Activated naive CD4-positive, alpha-beta T cell treated with anti-CD3 and anti-CD28 coated beads, Interleukin-2, amount 50 U/mL, for 24 hours (primary cell): ENCODE data around the gene ST3GAL3.

Experiments
- H3K27ac Mint-ChIP-seq: one replicate; pipeline ENCODE4 v1.8.0; 2021; ENCODE audit warnings: mild to moderate bottlenecking, mixed read lengths
- H3K27me3 Mint-ChIP-seq: one replicate; pipeline ENCODE4 v1.8.0; 2021; ENCODE audit warnings: mixed read lengths
- H3K36me3 Mint-ChIP-seq: one replicate; pipeline ENCODE4 v1.8.0; 2021; ENCODE audit warnings: mixed read lengths
- H3K4me1 Mint-ChIP-seq: one replicate; pipeline ENCODE4 v1.8.0; 2021; ENCODE audit warnings: mixed read lengths
- H3K4me3 Mint-ChIP-seq: one replicate; pipeline ENCODE4 v1.8.0; 2021; ENCODE audit warnings: mild to moderate bottlenecking, mixed read lengths
- H3K9me3 Mint-ChIP-seq: one replicate; pipeline ENCODE4 v1.8.0; 2021; ENCODE audit warnings: mixed read lengths

Gene ST3GAL3

DNA sequence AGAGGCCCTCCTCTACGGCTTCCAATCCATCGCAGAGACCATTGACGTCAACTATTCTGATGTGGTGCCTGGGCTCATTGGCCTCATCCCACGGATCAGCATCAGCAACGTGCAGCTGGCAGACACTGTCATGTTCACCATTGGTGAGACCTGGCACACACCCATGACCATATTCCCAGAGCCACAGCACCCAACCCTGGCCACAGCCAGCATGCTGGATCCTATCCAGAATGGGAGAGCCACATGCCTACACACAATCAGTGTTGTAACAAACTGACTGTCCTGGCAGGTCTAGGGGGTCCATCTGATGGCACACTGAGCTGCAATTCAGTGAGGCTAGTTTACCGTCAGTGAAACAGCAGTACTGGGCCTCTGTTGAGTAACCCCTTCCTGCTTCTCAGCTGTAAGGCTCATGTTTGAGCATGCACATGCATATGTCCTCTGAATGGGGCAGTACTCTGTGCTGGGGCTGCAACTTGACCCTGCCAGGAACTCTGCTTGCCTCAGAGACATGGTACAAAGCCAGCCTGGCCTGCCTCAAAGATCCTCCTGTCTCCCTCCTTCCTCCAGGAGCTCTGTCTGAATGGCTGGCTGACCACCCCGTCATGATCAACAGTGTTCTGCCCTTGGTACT is 250.2 kb downstream of the ST3GAL3 start:
- H3K4me1 Mint-ChIP-seq = no peaks in the 10 kb centered on the region
- no peaks in the 10 kb centered on the region for H3K9me3 Mint-ChIP-seq
- H3K27ac Mint-ChIP-seq = no peak overlapping the region
- H3K4me3 Mint-ChIP-seq = no peak overlapping the region
- H3K36me3 Mint-ChIP-seq = peaks cover 14% of the 10 kb centered on the region
- no peaks in the 10 kb centered on the region for H3K27me3 Mint-ChIP-seq

DNA sequence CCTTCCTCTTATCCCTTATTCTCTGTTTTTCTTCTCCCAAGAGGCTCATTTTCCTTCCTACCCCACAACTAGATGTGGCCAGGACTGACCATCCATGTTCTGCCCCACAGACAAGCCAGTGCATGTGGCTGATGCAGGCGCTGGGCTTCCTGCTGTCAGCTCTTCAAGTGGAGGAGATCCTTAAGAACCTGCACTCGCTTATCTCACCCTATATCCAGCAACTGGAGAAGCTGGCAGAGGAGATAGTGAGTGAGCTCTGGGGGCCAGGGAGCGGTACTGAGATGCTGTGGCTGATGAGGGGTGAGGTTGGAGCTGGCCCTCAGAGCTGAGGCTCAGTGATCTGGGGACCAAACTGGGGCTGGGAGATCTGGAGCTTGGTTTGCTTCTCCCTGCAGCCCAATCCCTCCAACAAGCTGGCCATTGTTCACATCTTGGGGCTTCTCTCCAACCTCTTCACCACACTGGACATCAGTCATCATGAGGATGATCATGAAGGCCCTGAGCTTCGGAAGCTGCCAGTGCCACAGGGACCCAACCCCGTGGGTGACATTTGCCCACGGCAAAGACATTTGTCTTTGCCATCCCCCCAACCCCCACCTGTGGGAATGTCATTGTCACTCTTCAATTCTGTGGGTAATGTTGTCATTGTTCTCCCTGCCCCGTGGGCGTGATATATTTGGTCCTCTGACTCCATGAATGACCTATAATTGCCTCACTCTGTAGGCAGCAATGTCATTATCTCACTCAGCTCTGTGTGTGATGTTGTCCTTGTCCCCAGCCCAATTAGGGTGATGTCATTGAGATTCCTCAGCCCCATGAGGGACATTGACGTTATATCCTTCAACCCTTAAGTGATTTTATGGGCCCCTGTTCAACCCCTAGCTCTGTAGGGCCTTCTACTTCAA is 251.3 kb downstream of the ST3GAL3 start:
- H3K27me3 Mint-ChIP-seq = no peaks in the 10 kb centered on the region
- no peaks in the 10 kb centered on the region for H3K4me1 Mint-ChIP-seq
- H3K9me3 Mint-ChIP-seq = no peaks in the 10 kb centered on the region
- no peak overlapping the region for H3K27ac Mint-ChIP-seq
- no peak overlapping the region for H3K4me3 Mint-ChIP-seq
- H3K36me3 Mint-ChIP-seq = peaks cover 14% of the 10 kb centered on the region

DNA sequence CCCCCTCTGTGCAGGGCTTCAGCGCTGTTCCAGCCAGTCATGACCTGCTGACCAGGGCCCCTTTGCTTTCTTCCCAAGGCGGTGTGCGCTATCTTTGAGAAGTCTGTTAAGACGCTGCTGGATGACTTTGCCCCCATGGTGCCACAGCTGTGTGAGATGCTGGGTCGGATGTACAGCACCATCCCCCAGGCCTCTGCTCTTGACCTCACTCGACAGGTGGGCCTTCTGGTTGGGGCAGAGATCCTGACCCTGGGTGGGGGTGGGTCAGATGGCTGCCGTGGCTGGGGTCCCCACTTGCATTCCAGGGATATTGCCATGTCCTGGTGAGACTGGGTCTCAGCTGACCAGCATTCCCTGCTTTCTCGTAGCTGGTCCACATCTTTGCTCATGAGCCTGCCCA is 253.5 kb downstream of the ST3GAL3 start:
- no peaks in the 10 kb centered on the region for H3K27me3 Mint-ChIP-seq
- no peaks in the 10 kb centered on the region for H3K9me3 Mint-ChIP-seq
- peaks cover 14% of the 10 kb centered on the region for H3K36me3 Mint-ChIP-seq
- no peak overlapping the region for H3K4me3 Mint-ChIP-seq
- H3K4me1 Mint-ChIP-seq = no peaks in the 10 kb centered on the region
- H3K27ac Mint-ChIP-seq = no peak overlapping the region

DNA sequence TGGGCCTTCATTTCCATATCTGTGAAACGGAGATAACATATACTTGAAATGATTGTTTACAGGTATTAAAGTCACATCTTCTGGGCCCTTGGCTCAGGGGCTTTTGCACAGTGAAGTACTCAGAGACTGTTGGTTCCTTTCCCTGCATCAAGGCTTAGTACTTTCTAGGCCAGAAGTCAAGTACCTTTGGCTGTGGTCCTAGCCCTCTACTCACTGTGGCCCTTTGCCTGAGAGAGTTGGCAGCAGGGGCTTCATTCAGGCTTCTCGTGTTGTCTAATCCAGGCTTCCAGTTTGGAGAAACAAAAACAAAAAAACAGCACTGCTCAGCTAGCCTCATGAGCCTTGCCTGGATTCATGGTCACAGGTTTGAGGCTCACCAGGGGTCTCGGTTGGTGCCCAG is 254.4 kb downstream of the ST3GAL3 start:
- Mint-ChIP-seq H3K27ac (no peak overlapping the region), H3K9me3 (no peaks in the 10 kb centered on the region), H3K27me3 (no peaks in the 10 kb centered on the region), H3K36me3 (peaks cover 14% of the 10 kb centered on the region), H3K4me3 (no peak overlapping the region), H3K4me1 (no peaks in the 10 kb centered on the region)

DNA sequence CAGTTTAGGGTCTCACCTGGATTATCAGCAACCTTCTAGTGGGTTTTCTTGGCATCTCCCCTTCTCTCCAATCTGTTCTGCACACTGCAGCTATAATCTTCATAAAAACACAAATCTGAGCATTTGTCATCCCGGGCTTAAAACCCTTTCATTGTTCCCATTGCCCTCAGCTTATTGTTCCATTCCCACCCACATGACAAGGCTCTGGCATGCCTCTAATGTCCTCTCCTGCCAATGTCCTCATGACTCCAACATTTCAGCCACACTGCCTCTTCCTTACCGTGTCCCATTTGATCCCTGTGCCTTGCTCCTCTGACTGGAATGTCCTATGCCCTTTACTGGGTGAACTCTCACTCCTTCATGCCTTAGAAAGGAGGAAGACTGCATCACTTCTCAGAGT is 255.0 kb downstream of the ST3GAL3 start:
- H3K36me3 Mint-ChIP-seq = peaks cover 14% of the 10 kb centered on the region
- no peak overlapping the region for H3K4me3 Mint-ChIP-seq
- no peaks in the 10 kb centered on the region for H3K27me3 Mint-ChIP-seq
- H3K9me3 Mint-ChIP-seq = no peaks in the 10 kb centered on the region
- no peak overlapping the region for H3K27ac Mint-ChIP-seq
- H3K4me1 Mint-ChIP-seq = no peaks in the 10 kb centered on the region

DNA sequence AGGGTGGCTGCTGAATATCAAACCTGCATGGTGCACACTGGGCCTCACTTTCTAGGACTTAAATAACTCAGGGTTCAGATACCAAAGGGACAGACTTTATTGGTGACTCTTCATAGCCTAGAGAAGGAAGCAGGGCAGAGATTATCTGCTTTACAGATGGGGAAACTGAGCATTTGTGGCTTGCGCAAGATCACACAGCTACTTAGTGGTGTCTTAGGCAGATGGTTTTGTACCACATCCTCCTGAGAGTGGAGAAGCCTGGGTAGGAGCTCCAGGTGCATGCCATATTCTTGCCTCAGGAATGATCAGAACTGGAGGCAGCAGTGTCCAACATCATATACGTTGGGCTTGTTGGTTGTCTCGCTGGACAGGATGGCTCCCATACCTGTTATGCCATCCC is 255.7 kb downstream of the ST3GAL3 start:
- no peak overlapping the region for H3K27ac Mint-ChIP-seq
- no peak overlapping the region for H3K4me3 Mint-ChIP-seq
- H3K27me3 Mint-ChIP-seq = no peaks in the 10 kb centered on the region
- H3K36me3 Mint-ChIP-seq = peaks cover 12% of the 10 kb centered on the region
- no peaks in the 10 kb centered on the region for H3K4me1 Mint-ChIP-seq
- no peaks in the 10 kb centered on the region for H3K9me3 Mint-ChIP-seq

DNA sequence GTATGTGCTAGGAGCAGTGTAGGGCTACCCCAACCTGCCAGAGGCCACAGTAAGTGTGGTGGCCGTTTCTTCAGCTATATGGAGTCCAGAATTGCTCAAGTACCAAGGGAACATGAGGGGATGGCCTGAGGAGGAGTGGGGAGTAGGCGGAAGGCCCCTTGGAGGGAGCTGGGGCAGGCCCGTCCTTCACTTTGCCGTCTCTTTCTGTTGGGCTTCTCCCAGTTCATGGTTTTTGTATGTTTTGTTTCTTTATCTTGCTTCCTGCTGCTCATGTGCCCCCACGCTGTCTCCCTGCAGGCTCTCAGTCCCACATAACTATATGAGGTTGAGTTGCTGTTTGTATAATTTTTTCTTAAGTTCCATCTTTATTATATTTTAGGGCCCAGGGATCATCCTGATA is 256.6 kb downstream of the ST3GAL3 start:
- Mint-ChIP-seq H3K9me3 (no peaks in the 10 kb centered on the region), H3K27ac (no peak overlapping the region), H3K36me3 (peaks cover 8% of the 10 kb centered on the region), H3K4me1 (no peaks in the 10 kb centered on the region), H3K4me3 (no peak overlapping the region), H3K27me3 (no peaks in the 10 kb centered on the region)

DNA sequence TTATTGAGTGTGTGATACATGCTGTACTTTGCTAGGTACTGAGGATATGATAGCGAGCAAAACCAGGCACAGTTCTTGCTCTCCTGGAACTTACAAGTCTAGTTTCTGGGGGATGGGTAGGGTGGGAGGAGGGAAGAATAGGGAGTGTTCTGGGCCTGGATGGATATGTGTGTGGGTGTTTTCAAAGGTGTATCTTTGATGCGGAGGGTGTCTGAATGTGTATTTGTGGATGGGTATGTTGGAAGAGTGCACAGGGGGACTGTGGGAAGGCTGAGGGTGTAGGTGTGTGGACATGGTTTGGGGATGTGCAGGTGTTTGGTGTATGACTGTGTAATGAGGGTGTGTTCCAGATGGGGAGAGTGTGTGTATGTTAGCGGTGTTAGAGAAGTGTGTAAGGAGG is 258.0 kb downstream of the ST3GAL3 start:
- Mint-ChIP-seq H3K27me3 (no peaks in the 10 kb centered on the region), H3K27ac (no peak overlapping the region), H3K36me3 (peaks cover 8% of the 10 kb centered on the region), H3K4me1 (peaks cover 11% of the 10 kb centered on the region), H3K9me3 (no peaks in the 10 kb centered on the region), H3K4me3 (no peak overlapping the region)

DNA sequence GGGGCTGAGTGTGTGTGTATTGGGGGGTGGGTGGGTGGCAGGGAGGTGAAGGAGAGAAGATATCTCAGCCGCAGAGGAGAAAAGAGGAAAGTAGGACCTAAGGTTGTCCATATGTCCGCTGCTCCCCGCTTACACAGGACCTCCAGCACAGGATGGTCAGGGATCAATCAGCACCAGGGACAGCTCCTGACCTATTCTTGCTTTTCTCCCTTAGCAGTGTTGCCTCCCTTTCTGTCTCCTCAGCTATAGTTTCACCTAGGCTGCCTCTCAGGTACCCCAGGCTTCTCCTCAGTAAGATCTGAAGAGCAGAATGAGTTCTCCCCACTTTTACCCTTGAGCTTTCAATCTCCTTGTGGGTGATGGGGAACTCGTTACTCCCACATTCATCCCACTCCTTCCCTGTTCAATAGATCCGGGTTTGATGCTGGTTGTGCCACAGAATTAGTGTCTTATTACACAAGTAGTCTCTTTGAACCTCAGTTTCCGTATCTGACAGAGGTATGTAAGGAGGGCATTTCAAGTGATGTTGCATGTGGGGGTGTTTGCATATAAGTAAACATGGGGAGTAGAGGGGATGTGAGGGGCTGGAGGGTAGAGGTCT is 261.1 kb downstream of the ST3GAL3 start:
- peaks cover 7% of the 10 kb centered on the region for H3K36me3 Mint-ChIP-seq
- H3K4me3 Mint-ChIP-seq = no peak overlapping the region
- H3K27me3 Mint-ChIP-seq = no peaks in the 10 kb centered on the region
- H3K4me1 Mint-ChIP-seq = peaks cover 23% of the 10 kb centered on the region
- H3K27ac Mint-ChIP-seq = no peak overlapping the region
- no peaks in the 10 kb centered on the region for H3K9me3 Mint-ChIP-seq

DNA sequence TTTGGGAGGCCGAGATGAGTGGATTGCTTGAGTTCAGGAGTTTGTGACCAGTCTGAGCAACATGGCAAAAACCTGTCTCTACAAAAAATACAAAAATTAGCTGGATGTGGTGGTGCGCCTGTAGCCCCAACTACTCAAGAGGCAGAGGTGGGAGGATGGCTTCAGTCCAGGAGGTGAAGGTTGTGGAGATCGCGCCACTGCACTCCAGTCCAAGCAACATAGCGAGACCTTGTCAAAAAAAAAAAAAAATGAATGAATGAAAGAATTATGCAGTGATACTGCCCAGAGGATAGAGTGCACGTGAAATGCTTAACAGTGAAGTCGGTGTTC is 262.0 kb downstream of the ST3GAL3 start:
- Mint-ChIP-seq H3K27ac (peak overlapping the region; percentile 96), H3K36me3 (peaks cover 9% of the 10 kb centered on the region), H3K27me3 (no peaks in the 10 kb centered on the region), H3K4me1 (peaks cover 32% of the 10 kb centered on the region), H3K4me3 (peak overlapping the region; percentile 97), H3K9me3 (no peaks in the 10 kb centered on the region)

DNA sequence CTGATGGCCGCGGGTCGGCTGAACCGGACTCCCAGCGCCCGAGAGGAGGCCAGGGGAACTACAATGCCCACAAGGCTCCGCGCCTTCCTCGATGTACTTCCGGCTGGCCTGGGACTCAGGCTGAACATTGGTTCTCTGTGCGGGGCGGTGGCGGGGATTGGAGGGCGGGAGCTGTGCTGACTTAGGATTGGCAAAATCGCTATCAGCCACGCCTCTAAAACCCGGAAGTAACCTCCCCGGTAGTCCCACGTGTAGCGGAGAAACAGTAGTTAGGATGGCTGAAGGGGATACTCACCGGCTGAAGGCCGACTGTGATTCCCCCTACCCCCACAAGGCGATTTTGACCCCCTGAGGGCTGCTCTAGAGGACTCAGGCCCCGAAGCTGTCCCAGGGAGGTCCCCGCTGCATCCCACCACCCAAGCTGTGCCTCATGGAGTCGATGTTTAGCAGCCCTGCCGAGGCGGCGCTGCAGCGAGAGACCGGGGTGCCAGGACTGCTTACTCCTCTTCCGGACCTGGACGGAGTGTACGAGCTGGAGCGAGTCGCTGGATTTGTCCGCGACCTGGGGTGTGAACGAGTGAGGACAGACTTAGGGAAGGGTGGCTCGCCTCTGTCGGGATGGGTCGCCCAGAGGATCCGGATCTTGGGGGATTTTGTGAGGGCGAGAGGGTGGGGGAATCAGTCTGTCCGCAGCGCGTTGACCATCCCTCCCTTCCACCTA is 262.6 kb downstream of the ST3GAL3 start, which contains the start of gene DPH2:
Gene DPH2, plus strand, starts transcription at position 265 of the 721 bp plus-strand sequence. Its CDS starts 166 bp downstream, at position 431.
- H3K4me1 Mint-ChIP-seq = peaks cover 32% of the 10 kb centered on the region
- peak within 1 kb of the TSS; percentile 97 for H3K4me3 Mint-ChIP-seq
- H3K36me3 Mint-ChIP-seq = peaks cover 9% of the 10 kb centered on the region
- H3K27ac Mint-ChIP-seq = peak within 1 kb of the TSS; percentile 96
- H3K27me3 Mint-ChIP-seq = no peaks in the 10 kb centered on the region
- no peaks in the 10 kb centered on the region for H3K9me3 Mint-ChIP-seq

DNA sequence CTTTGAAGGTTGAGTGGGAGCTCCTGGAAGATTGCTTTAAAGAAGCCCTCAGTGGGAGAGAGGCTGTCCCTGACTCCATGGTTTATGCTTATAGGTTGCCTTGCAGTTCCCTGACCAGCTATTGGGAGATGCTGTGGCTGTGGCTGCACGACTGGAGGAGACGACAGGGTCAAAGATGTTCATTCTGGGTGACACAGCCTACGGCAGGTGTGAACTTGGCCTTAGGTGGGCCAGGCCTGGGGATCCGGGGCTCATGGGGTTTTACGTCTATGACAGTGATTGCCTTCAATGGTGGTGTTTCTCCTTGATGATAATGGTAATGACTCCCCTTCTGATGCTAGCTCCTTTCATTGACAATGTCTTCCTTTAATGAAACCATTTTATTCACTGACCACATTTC is 263.2 kb downstream of the ST3GAL3 start:
- peak overlapping the region; percentile 97 for H3K4me3 Mint-ChIP-seq
- peak overlapping the region; percentile 96 for H3K27ac Mint-ChIP-seq
- peaks cover 9% of the 10 kb centered on the region for H3K36me3 Mint-ChIP-seq
- H3K4me1 Mint-ChIP-seq = peaks cover 32% of the 10 kb centered on the region
- H3K9me3 Mint-ChIP-seq = no peaks in the 10 kb centered on the region
- H3K27me3 Mint-ChIP-seq = no peaks in the 10 kb centered on the region

DNA sequence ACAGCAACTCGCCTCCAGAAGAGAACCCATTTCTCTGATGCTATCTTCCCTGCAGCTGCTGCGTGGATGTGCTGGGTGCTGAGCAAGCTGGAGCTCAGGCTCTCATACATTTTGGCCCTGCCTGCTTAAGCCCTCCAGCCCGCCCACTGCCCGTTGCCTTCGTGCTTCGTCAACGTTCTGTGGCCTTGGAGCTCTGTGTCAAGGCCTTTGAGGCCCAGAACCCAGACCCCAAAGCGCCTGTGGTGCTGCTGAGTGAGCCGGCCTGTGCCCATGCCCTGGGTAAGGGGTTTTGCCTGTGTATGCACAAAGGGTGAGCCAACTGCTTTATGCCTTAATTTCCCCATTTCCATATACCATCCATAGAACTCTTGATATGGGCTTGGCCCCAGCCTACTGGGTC is 263.6 kb downstream of the ST3GAL3 start:
- H3K36me3 Mint-ChIP-seq = peaks cover 9% of the 10 kb centered on the region

DNA sequence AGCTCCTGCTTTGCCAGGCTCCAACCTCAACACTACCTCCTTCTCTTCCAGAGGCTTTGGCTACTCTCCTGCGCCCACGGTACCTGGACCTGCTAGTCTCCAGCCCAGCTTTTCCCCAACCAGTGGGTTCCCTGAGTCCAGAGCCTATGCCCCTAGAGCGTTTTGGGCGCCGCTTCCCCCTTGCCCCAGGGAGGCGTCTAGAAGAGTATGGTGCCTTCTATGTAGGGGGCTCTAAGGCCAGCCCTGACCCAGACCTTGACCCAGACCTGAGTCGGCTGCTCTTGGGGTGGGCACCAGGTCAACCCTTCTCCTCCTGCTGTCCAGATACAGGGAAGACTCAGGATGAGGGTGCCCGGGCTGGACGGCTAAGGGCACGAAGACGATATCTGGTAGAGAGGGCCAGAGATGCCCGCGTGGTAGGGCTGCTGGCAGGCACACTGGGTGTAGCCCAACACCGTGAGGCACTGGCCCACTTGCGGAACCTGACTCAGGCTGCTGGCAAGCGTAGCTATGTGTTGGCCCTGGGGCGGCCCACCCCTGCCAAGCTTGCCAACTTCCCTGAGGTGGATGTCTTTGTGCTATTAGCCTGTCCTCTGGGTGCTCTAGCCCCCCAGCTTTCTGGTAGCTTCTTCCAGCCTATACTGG is 264.1 kb downstream of the ST3GAL3 start:
- Mint-ChIP-seq H3K4me1 (peaks cover 40% of the 10 kb centered on the region), H3K4me3 (peak overlapping the region; percentile 97), H3K36me3 (peaks cover 9% of the 10 kb centered on the region), H3K27me3 (no peaks in the 10 kb centered on the region), H3K9me3 (no peaks in the 10 kb centered on the region), H3K27ac (no peak overlapping the region)

More for the DNA sequence above, 263.6 kb downstream of the ST3GAL3 start:
- peaks cover 35% of the 10 kb centered on the region for H3K4me1 Mint-ChIP-seq
- no peaks in the 10 kb centered on the region for H3K9me3 Mint-ChIP-seq
- peak overlapping the region; percentile 96 for H3K27ac Mint-ChIP-seq
- H3K27me3 Mint-ChIP-seq = no peaks in the 10 kb centered on the region
- peak overlapping the region; percentile 97 for H3K4me3 Mint-ChIP-seq

DNA sequence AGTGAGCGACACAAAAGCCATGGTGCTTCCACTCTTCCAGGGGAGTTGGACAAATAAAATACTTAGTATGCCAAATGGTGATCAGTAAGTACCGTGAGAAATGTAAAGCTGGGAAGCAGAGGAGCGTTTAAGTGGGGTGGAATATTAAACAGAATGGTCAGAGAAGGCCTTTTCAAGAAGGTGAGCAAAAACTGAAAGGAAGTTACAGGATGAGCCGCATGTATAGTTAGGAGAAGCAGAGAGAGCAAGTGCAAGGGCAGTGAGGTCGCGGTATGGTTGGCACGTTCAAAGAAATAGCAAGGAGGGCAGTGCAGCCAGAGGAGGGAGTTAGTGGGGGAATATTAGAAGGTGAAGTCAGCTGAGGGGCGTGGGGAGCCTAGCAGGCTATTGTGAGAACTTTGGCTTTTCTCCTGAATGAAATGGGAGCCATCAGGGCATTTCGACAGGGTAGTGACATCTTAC is 266.7 kb downstream of the ST3GAL3 start:
- H3K27ac Mint-ChIP-seq = peak overlapping the region; percentile 91
- peaks cover 63% of the 10 kb centered on the region for H3K4me1 Mint-ChIP-seq
- H3K4me3 Mint-ChIP-seq = peak overlapping the region; percentile 92
- H3K36me3 Mint-ChIP-seq = peaks cover 26% of the 10 kb centered on the region
- no peaks in the 10 kb centered on the region for H3K27me3 Mint-ChIP-seq
- no peaks in the 10 kb centered on the region for H3K9me3 Mint-ChIP-seq
